ENCODE measurements around the gene WDR70.

WDR70 gene

DNA sequence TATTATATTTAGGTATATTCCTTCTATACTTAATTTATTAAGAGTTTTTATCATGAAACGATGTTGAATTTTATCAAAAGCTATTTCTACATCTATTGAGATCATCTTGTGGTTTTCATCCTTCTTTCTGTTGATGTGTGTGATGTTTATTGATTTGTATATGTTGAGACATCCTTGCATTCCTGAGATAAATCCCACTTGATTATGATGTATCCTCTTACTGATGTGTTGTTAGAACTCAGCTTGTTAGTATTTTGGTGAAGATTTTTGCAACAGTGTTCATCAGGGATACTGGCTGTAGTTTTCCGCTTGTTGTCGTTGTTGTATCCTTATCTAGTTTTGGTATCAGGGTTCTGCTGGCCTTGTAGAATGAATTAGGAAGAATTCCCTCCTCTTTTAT is 247.1 kb downstream of the WDR70 start:
- Histone ChIP-seq H3K9me3 (peaks cover 0 to 21% (median 7%) of the 10 kb centered on the region in 3 donors), H3K27ac (no peak overlapping the region)
- intact Hi-C loops (cut with DNase I; ENCODE audit: low total_unique reads) = no loop called here

DNA sequence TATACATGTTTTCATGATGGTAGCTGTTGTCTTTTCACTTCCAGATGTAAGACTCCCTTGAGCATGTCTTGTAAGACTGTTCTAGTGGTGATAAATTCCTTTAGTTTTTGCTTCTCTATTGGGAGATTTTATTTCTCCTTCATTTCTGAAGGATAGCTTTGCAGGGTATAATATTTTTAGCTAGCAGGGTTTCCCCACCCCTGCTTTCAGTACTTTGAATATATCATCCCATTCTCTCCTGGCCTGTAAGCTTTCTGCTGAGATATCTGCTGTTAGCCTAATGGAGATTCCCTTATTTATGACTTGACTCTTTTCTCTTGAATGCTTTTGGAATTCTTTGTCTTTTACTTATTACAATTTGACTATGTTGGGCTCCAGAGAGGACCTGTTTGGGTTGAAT is 249.8 kb downstream of the WDR70 start:
- intact Hi-C loops (cut with DNase I; ENCODE audit: low total_unique reads) = no loop called here
- no peaks in the 10 kb centered on the region for H3K4me1 ChIP-seq
- peaks cover 5 to 18% (median 12%) of the 10 kb centered on the region in 3 donors for H3K36me3 ChIP-seq
- no peak for DNase-seq
- no peaks in the 10 kb centered on the region for H3K27me3 ChIP-seq
- H3K4me3 ChIP-seq = no peak overlapping the region
- peaks cover 0 to 21% (median 7%) of the 10 kb centered on the region in 3 donors for H3K9me3 ChIP-seq
- no peak for TF ChIP-seq CTCF (IDR thresholded peaks at IDR 0.05)
- H3K27ac ChIP-seq = no peak overlapping the region

More for the DNA sequence above, 247.1 kb downstream of the WDR70 start:
- DNase-seq = no peak
- H3K36me3 ChIP-seq = peaks cover 5 to 18% (median 14%) of the 10 kb centered on the region in 3 donors
- H3K4me3 ChIP-seq = no peak overlapping the region
- H3K27me3 ChIP-seq = no peaks in the 10 kb centered on the region
- no peak for TF ChIP-seq CTCF (IDR thresholded peaks at IDR 0.05)
- no peaks in the 10 kb centered on the region for H3K4me1 ChIP-seq

- TF ChIP-seq CTCF (IDR thresholded peaks at IDR 0.05) = no peak
- no peak for DNase-seq
- intact Hi-C loops (cut with DNase I; ENCODE audit: low total_unique reads) = no loop called here
- Histone ChIP-seq H3K4me1 (no peaks in the 10 kb centered on the region), H3K4me3 (no peak overlapping the region), H3K27ac (no peak overlapping the region), H3K36me3 (peaks cover 5 to 17% (median 12%) of the 10 kb centered on the region in 3 donors), H3K9me3 (peaks cover 0 to 21% (median 7%) of the 10 kb centered on the region in 3 donors), H3K27me3 (no peaks in the 10 kb centered on the region)
Measured at GRCh38 chr5:37631939-37632338, 252.8 kb downstream of the WDR70 start.

DNA sequence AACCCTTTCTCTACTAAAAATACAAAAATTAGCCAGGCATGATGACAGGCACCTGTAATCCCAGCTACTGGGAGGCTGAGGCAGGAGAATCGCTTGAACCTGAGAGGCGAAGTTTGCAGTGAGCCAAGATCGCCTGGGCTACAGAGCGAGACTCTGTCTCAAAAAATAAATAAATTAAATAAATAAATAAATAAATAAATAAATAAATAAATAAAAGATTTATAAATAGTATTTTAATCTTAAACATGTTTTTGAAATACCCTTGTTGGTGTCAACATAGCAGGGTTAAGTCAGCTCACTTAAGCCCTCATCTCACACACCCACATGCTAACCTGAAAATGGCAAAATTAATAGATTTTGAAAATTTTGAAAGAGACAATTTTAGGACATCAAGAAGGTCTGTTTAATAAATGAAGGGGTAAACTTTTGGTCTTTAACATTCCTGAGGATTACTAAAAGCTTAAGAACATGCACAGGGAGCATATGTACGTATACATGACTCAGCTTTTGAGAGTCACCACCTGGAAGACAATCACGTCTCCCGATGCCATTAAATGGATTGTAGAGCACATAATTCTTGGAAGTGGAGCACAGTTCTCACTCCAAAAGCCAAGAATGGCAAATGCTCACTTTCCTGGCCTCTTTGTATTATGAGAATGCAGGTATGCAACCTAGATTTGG is 258.2 kb downstream of the WDR70 start:
- intact Hi-C loops (cut with DNase I; ENCODE audit: low total_unique reads) = no loop called here
- Histone ChIP-seq H3K27ac (no peak overlapping the region), H3K9me3 (no peaks in the 10 kb centered on the region), H3K4me3 (no peak overlapping the region), H3K27me3 (no peaks in the 10 kb centered on the region), H3K4me1 (no peaks in the 10 kb centered on the region), H3K36me3 (no peaks in the 10 kb centered on the region)
- DNase-seq = no peak
- TF ChIP-seq CTCF (IDR thresholded peaks at IDR 0.05) = no peak

- no peak for TF ChIP-seq CTCF (IDR thresholded peaks at IDR 0.05)
- Histone ChIP-seq H3K27ac (no peak overlapping the region), H3K9me3 (no peaks in the 10 kb centered on the region), H3K27me3 (no peaks in the 10 kb centered on the region), H3K4me1 (no peaks in the 10 kb centered on the region), H3K4me3 (no peak overlapping the region), H3K36me3 (no peaks in the 10 kb centered on the region)
- DNase-seq = no peak
- intact Hi-C loops (cut with DNase I; ENCODE audit: low total_unique reads) = no loop called here
Measured at GRCh38 chr5:37638897-37639296, 259.8 kb downstream of the WDR70 start.
